ENCODE data around the gene HS3ST4.

The HS3ST4 gene

GRCh38 chr16:26111900-26112299, 420.1 kb downstream of the HS3ST4 start:
- Histone ChIP-seq H3K4me1 (ENCODE audit: low read depth, poor library complexity, severe bottlenecking) (no peaks in the 10 kb centered on the region), H3K4me3 (IDR thresholded peaks at IDR 0.05; ENCODE audit: insufficient read depth, low read depth, low read length) (no peak overlapping the region), H2AFZ (ENCODE audit: low read depth) (no peak overlapping the region), H3K36me3 (ENCODE audit: insufficient read depth) (no peaks in the 10 kb centered on the region), H3K27ac (no peak overlapping the region), H3K9ac (no peak overlapping the region), H3K79me2 (ENCODE audit: insufficient read depth, low read depth) (no peaks in the 10 kb centered on the region), H3K4me2 (no peak overlapping the region), H3K27me3 (ENCODE audit: insufficient read depth, low read depth) (no peaks in the 10 kb centered on the region), H4K20me1 (ENCODE audit: insufficient read depth) (no peaks in the 10 kb centered on the region)
- TF ChIP-seq, protein P1, sequence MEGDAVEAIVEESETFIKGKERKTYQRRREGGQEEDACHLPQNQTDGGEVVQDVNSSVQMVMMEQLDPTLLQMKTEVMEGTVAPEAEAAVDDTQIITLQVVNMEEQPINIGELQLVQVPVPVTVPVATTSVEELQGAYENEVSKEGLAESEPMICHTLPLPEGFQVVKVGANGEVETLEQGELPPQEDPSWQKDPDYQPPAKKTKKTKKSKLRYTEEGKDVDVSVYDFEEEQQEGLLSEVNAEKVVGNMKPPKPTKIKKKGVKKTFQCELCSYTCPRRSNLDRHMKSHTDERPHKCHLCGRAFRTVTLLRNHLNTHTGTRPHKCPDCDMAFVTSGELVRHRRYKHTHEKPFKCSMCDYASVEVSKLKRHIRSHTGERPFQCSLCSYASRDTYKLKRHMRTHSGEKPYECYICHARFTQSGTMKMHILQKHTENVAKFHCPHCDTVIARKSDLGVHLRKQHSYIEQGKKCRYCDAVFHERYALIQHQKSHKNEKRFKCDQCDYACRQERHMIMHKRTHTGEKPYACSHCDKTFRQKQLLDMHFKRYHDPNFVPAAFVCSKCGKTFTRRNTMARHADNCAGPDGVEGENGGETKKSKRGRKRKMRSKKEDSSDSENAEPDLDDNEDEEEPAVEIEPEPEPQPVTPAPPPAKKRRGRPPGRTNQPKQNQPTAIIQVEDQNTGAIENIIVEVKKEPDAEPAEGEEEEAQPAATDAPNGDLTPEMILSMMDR (conservative IDR thresholded peaks at IDR 0.05; ENCODE audit: low read depth, low read length) = no peak

DNA sequence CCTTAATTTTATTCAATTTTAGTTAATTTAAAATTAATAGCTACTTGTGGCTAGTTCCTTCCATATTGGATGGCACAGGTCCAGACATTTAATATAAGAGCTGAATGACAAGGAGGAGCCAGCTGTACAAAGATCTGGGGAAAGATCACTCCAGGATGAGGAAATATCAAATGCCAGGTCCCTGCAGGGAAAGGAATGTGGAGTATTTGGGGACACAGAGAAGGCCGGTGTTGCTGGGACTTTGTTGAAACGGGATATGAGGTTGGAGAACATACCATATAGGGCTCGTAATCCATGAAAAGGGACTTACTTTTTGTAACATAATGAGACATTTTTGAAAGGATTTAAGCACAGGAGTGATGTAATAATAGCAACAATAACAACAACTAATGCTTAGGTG, 426.8 kb downstream of the HS3ST4 start:
- no peak overlapping the region for H3K4me3 ChIP-seq (IDR thresholded peaks at IDR 0.05; ENCODE audit: insufficient read depth, low read depth, low read length)
- no peak overlapping the region for H2AFZ ChIP-seq (ENCODE audit: low read depth)
- H3K27me3 ChIP-seq (ENCODE audit: insufficient read depth, low read depth) = no peaks in the 10 kb centered on the region
- no peaks in the 10 kb centered on the region for H3K36me3 ChIP-seq (ENCODE audit: insufficient read depth)
- TF ChIP-seq, protein P1 (conservative IDR thresholded peaks at IDR 0.05; ENCODE audit: low read depth, low read length) = no peak
- H3K4me1 ChIP-seq (ENCODE audit: low read depth, poor library complexity, severe bottlenecking) = no peaks in the 10 kb centered on the region
- no peaks in the 10 kb centered on the region for H4K20me1 ChIP-seq (ENCODE audit: insufficient read depth)
- no peak overlapping the region for H3K9ac ChIP-seq
- H3K27ac ChIP-seq = no peak overlapping the region
- no peak overlapping the region for H3K4me2 ChIP-seq
- no peaks in the 10 kb centered on the region for H3K79me2 ChIP-seq (ENCODE audit: insufficient read depth, low read depth)

GRCh38 chr16:26120729-26121128, 429.0 kb downstream of the HS3ST4 start:
- Histone ChIP-seq H3K27ac (no peak overlapping the region), H4K20me1 (ENCODE audit: insufficient read depth) (no peaks in the 10 kb centered on the region), H3K4me1 (ENCODE audit: low read depth, poor library complexity, severe bottlenecking) (no peaks in the 10 kb centered on the region), H3K27me3 (ENCODE audit: insufficient read depth, low read depth) (no peaks in the 10 kb centered on the region), H3K4me2 (no peak overlapping the region), H3K9ac (no peak overlapping the region), H3K79me2 (ENCODE audit: insufficient read depth, low read depth) (no peaks in the 10 kb centered on the region), H3K4me3 (IDR thresholded peaks at IDR 0.05; ENCODE audit: insufficient read depth, low read depth, low read length) (no peak overlapping the region), H2AFZ (ENCODE audit: low read depth) (no peak overlapping the region), H3K36me3 (ENCODE audit: insufficient read depth) (no peaks in the 10 kb centered on the region)
- TF ChIP-seq, protein P1 (conservative IDR thresholded peaks at IDR 0.05; ENCODE audit: low read depth, low read length) = no peak

GRCh38 chr16:26128296-26128695, 436.5 kb downstream of the HS3ST4 start:
- TF ChIP-seq, protein P1 (conservative IDR thresholded peaks at IDR 0.05; ENCODE audit: low read depth, low read length) = no peak
- Histone ChIP-seq H3K4me2 (no peak overlapping the region), H3K9ac (no peak overlapping the region), H3K36me3 (ENCODE audit: insufficient read depth) (no peaks in the 10 kb centered on the region), H3K79me2 (ENCODE audit: insufficient read depth, low read depth) (no peaks in the 10 kb centered on the region), H3K27me3 (ENCODE audit: insufficient read depth, low read depth) (no peaks in the 10 kb centered on the region), H2AFZ (ENCODE audit: low read depth) (no peak overlapping the region), H3K4me1 (ENCODE audit: low read depth, poor library complexity, severe bottlenecking) (no peaks in the 10 kb centered on the region), H3K27ac (no peak overlapping the region), H3K4me3 (IDR thresholded peaks at IDR 0.05; ENCODE audit: insufficient read depth, low read depth, low read length) (no peak overlapping the region), H4K20me1 (ENCODE audit: insufficient read depth) (no peaks in the 10 kb centered on the region)
